DOHH2 (cell line): Measurements from ENCODE around the gene ZNF24.

Source experiments
- CTCF ChIP-seq: fragments of 200-600 bp; sonication (generic); IDR thresholded peaks from one replicate; pipeline ENCODE4 v1.5.1; 2014; ENCODE audit warnings: antibody characterized with exemption, mild to moderate bottlenecking, low read depth, low read length; ENCODE audit not compliant: poor library complexity, severe bottlenecking
- EZH2phosphoT487 ChIP-seq: fragments of 200-600 bp; sonication (generic); IDR thresholded peaks from 2 replicates; pipeline ENCODE4 v1.6.1; 2017; ENCODE audit warnings: borderline replicate concordance, mild to moderate bottlenecking, antibody characterized with exemption, low read length, moderate library complexity, mixed read lengths

DNA sequence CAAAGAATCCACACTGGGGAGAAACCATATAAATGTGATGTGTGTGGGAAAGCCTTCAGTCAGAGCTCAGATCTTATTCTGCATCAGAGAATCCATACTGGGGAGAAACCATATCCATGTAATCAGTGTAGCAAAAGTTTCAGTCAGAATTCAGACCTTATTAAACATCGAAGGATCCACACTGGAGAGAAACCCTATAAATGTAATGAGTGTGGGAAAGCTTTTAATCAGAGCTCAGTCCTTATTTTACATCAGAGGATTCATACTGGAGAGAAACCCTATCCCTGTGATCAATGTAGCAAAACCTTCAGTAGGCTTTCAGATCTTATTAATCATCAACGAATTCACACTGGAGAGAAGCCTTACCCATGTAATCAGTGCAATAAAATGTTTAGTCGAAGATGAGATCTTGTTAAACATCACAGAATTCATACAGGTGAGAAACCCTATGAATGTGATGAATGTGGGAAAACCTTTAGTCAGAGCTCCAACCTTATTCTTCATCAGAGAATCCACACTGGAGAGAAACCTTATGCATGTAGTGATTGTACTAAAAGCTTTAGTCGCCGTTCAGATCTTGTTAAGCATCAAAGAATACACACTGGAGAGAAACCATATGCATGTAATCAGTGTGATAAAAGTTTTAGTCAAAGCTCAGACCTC lies 37.5 kb downstream of the ZNF24 start:
- TF ChIP-seq CTCF (no peak), EZH2phosphoT487 (no peak)
